ENCODE measurements around the gene GSG1. TPM values are rescaled to one million over a fixed set of nuclear protein-coding genes. Genes with fewer than 3 reads are reported as not detected.

GSG1 gene
- total RNA-seq, 4 donors from 2014 or later, result 1.2 TPM; not detected in 3

DNA sequence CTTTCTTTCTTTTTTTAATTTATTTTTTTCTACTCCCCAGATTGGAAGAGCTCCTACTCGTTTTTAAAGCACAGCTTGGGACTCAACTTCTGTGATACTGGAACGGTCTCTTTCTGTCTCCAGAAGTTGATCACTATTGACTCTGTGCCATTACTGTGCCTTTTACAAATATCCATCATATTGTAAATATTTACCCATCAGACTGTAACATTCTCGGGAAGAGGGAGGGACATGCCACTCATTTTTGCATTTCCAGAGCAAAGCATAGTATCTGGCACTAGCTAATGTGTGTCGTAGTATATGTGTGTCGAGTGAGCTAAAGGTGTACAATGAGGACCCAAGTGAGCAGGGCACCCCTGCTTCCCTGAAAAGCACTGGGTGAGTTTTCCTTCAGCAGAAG, 24.0 kb upstream of the GSG1 start:
- H3K27ac ChIP-seq, result no peak overlapping the region
- H3K36me3 ChIP-seq, result no peaks in the 10 kb centered on the region
- no peaks in the 10 kb centered on the region for H3K9me3 ChIP-seq
- H3K27me3 ChIP-seq, result no peaks in the 10 kb centered on the region
- no peak overlapping the region for H3K4me3 ChIP-seq (replicated peaks in 1 of 3)
- H3K4me1 ChIP-seq, result peaks cover 19 to 39% of the 10 kb centered on the region in 2 donors
- no peak for TF ChIP-seq POLR2A (IDR thresholded peaks at IDR 0.05)
- no peak for TF ChIP-seq CTCF (IDR thresholded peaks at IDR 0.05)
- intact Hi-C loops (cut with DNase I), result no loop called here
- no peak for DNase-seq
- 72 to 90% methylated on average over 4 to 5 of the region's 5 CpGs for WGBS, 2 donors

DNA sequence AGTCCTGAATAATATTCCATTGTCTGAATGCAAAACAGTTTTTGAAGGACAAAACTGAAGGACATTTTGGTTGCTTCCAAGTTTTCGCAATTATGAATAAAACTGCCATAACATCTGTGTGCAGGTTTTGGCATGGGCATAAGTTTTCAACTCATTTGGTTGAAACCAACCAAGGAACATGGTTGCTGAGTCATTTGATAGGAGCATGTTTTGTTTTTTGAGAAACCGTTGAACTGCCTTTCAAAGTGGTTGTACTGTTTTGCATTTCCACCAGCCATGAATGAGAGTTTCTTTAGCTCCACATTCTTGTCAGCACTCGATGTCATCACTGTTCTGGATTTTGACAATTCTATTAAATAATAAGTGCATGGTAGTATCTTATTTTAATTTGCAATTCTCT, 23.0 kb upstream of the GSG1 start:
- DNase-seq, result no peak
- 83 to 94% methylated on average over 3 of the region's 3 CpGs for WGBS, 2 donors
- Histone ChIP-seq H3K9me3 (no peaks in the 10 kb centered on the region), H3K4me1 (peaks cover 9 to 29% of the 10 kb centered on the region in 2 donors), H3K27me3 (no peaks in the 10 kb centered on the region), H3K36me3 (no peaks in the 10 kb centered on the region), H3K4me3 (replicated peaks in 1 of 3) (no peak overlapping the region), H3K27ac (no peak overlapping the region)
- TF ChIP-seq POLR2A (IDR thresholded peaks at IDR 0.05), result no peak
- TF ChIP-seq CTCF (IDR thresholded peaks at IDR 0.05), result no peak
- intact Hi-C loops (cut with DNase I), result no loop called here

DNA sequence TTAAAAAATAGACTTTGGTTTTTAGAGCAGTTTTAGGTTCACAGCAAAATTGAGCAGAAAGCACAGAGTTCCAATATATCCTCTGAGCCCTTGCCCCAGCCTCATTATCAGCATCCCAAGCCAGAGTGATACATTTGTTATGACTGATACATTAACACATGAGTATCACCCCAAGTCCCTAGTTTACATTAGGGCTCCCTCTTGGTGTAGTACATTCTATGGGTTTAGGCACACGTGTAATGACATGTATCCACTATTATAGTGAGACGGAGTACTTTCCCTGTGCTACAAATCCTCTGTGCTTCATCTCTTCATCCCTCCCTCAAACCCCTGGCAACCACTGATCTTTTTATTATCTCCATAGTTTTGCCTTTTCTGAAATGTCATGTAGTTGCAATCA, 22.5 kb upstream of the GSG1 start:
- TF ChIP-seq POLR2A (IDR thresholded peaks at IDR 0.05), result no peak
- no peak for TF ChIP-seq CTCF (IDR thresholded peaks at IDR 0.05)
- Histone ChIP-seq H3K27ac (no peak overlapping the region), H3K36me3 (no peaks in the 10 kb centered on the region), H3K27me3 (no peaks in the 10 kb centered on the region), H3K4me3 (replicated peaks in 1 of 3) (no peak overlapping the region), H3K9me3 (no peaks in the 10 kb centered on the region), H3K4me1 (peaks cover 4 to 24% of the 10 kb centered on the region in 2 donors)
- 95% methylated on average over 2 of the region's 2 CpGs for WGBS, 2 donors
- intact Hi-C loops (cut with DNase I), result no loop called here
- no peak for DNase-seq

DNA sequence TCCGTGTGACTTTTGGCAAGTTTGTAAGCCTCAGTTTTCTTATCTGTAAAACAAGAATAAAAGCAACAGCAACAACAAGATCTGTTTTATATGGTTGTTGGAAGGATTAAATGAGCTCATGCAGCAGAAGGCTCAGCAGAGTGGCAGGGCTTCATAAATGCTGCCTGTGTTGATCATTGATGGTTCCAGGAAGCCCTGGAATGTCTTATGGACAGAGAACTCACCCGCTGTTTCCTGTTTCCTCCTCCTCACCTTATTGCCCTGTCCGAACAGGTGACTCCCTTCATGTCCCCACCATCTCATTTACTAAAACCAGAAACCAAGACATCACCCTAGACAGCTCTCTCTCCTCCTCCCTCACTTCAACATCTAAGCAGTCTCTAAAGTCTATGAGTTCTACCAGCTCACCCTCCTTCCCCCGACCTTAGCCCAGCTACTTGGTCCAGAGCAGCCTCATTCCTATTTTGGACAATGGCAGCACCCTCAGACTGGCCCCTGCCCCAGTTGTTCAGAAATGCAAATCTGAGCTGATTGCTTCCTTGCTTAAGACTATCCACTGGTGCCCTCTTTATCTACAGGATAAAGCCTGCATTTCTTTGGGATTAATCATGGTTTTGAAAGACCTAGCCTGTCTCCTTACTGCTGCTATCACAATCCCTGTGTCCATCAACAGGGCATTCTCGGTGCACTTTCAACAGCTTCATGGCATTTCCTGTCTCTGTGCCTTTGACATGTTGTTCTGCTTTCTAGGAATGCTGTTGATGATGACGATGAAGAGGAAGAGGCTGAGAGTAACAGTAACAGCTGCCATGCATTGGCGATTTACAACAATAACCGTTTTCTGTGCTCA, 21.4 kb upstream of the GSG1 start:
- intact Hi-C loops (cut with DNase I), result no loop called here

More for the DNA sequence above, 21.4 kb upstream of the GSG1 start:
- 82 to 83% methylated on average over 8 of the region's 8 CpGs for WGBS, 2 donors
- DNase-seq, result no peak
- no peak overlapping the region for H3K4me3 ChIP-seq (replicated peaks in 1 of 3)
- peaks cover 3 to 19% of the 10 kb centered on the region in 2 donors for H3K4me1 ChIP-seq
- no peaks in the 10 kb centered on the region for H3K27me3 ChIP-seq
- H3K36me3 ChIP-seq, result no peaks in the 10 kb centered on the region
- no peak overlapping the region for H3K27ac ChIP-seq
- no peak for TF ChIP-seq CTCF (IDR thresholded peaks at IDR 0.05)
- no peaks in the 10 kb centered on the region for H3K9me3 ChIP-seq

Measured in thyroid gland (tissue), 4 donors.